ENCODE results near the gene CTNNA3.

CTNNA3 gene

GRCh38 chr10:67665491-67665890, 30.5 kb downstream of the CTNNA3 start:
- no peak for DNase-seq (ENCODE audit: low spot score)

DNA sequence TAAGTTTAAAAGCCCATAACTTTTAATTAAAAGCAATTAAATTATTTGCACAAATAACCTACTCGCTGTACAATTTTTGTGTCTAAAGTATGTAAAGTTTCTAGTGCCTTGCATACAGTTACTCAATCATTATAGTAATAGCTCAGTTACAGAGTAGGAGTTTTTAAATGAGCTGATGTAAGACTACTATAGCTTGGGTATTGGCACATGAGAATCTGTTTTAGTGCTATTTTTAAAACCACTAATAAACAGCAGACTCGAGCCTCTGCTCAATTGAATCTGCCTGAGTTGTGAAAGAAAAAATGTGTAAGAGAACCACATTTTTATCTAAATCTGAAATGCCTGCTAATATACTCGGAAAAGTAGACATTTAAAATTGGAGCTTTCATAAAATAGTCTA, 31.1 kb downstream of the CTNNA3 start:
- DNase-seq (ENCODE audit: low spot score): no peak

DNA sequence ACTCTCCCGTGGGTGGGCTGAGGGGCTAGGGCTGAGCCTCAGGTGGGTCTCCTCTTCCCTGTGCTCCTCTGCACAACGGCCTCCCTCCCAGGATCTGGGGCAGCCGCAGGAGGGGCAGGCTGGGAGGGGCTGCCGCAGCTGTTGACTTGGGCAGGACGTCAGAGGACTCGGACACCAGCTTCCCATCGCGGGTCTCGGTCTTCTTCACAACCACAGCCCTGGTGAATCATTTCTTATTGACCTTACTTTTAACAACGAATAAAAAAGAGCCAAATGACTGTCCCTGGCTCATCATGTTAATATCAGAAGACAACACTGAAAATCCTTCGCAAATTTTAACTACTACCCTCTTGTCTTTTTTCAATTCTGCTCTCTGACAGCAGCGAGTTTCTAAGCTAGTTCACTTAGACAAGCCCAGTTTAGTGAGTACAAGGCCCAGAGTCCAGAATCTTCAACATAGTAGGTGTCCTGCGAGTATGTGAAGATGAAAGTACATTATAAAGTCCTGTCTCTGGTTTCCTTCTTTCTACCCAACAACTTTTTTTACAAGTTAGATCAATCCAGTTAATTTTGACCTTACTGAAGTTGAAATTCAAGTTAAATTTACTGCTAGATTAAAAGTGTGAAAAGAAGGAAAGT, 32.4 kb downstream of the CTNNA3 start:
- no peak for DNase-seq (ENCODE audit: low spot score)

DNA sequence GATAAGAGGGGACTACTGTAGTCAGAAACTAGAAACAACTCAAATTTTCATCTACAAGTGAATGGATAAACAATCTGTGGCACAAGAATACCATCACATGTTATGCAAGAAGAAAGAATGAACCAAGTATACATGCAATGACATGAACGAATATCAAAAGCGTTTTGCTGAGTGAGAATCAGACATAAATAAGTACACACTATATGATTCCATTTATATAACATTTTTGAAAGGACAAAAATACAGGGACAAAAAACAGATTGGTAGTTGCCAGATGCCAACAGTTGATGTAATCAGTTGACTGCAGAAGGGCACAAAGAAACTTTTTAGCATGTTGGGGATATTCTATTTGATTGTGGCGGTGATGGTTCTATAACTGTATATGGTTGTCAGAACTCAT, 33.6 kb downstream of the CTNNA3 start:
- no peak for DNase-seq (ENCODE audit: low spot score)

DNA sequence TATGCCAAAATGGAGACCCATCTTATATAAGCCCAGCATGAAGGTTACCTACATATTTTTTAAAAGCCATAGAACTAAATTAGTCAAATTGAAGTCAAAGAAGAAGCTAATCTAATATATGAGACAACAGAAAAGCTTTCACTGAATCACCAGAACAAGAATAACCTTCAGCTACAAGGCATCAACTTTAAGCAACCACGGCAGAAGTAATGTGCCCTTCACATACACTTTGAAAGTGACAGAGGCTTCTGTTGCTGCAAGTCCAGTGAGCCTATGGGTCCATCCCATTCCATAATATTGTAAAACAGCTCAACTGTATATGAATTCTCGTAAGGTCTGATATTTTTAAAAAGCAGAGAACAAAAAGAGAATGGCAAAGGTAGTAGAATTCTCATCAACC, 36.5 kb downstream of the CTNNA3 start:
- DNase-seq (ENCODE audit: low spot score): no peak

- DNase-seq (ENCODE audit: low spot score): no peak
Measured at GRCh38 chr10:67657775-67658174, 38.2 kb downstream of the CTNNA3 start.

DNA sequence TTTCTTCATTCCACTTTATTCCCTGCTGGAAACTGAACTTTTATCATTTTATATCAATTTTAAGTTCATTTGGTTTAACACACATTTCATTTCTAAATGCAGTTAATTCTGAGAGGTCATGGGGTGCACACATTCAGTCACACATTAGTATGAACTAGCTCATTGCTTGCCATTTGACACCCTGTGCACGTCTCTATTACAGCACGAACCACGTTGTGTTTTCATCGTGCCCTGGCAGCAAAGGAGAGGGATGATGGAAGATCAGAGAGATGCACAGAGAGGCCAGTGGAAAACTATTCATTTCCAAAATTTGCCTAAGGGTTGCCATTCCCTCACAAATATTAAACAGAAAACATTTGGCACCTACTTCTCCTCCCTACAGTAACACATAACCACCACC, 45.4 kb downstream of the CTNNA3 start:
- no peak for DNase-seq (ENCODE audit: low spot score)

- DNase-seq (ENCODE audit: low spot score): no peak
Measured at GRCh38 chr10:67648613-67649229, 47.3 kb downstream of the CTNNA3 start.

DNA sequence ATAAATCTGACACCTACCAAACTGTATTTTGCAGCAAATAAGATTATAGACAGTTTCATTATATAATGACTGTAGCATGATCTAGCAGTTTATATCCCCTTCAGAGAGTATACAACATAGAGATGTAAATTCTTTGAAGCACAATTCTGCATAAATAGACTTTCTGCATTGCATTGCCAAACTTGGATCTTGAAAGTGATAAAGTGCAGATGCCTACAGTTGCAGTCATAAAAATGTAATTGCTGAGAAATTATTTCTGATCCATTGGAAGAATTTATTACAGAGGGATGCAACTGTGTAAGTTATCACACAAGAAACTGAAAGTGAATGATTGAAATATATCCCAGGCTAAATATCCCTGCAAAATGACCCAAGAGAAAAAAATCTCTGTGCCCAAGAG, 65.1 kb downstream of the CTNNA3 start:
- DNase-seq (ENCODE audit: low spot score): no peak

GRCh38 chr10:67629461-67629971, 66.5 kb downstream of the CTNNA3 start:
- no peak for DNase-seq (ENCODE audit: low spot score)

GRCh38 chr10:67622984-67623383, 73.0 kb downstream of the CTNNA3 start:
- no peak for DNase-seq (ENCODE audit: low spot score)

GRCh38 chr10:67622511-67622910, 73.5 kb downstream of the CTNNA3 start:
- no peak for DNase-seq (ENCODE audit: low spot score)

GRCh38 chr10:67621834-67622233, 74.2 kb downstream of the CTNNA3 start:
- DNase-seq (ENCODE audit: low spot score): no peak

DNA sequence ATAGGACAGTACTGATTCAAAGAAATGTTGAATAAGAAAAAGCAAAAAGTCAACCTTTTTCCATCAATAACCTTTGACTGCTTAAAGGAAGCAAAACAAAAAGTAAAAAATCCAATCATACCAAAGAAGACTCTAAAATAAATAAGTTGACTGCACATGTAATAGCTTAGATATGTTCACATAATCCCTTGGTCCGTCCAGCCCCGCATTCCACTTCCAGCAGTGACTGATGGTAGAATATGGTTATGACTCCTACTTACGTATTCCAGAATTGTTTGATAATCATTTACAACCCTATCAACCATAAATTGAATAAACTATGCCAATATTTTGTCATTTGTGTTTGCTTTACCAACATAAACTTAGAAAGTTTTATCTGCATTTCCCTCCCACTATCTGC, 77.9 kb downstream of the CTNNA3 start:
- DNase-seq (ENCODE audit: low spot score): no peak

DNA sequence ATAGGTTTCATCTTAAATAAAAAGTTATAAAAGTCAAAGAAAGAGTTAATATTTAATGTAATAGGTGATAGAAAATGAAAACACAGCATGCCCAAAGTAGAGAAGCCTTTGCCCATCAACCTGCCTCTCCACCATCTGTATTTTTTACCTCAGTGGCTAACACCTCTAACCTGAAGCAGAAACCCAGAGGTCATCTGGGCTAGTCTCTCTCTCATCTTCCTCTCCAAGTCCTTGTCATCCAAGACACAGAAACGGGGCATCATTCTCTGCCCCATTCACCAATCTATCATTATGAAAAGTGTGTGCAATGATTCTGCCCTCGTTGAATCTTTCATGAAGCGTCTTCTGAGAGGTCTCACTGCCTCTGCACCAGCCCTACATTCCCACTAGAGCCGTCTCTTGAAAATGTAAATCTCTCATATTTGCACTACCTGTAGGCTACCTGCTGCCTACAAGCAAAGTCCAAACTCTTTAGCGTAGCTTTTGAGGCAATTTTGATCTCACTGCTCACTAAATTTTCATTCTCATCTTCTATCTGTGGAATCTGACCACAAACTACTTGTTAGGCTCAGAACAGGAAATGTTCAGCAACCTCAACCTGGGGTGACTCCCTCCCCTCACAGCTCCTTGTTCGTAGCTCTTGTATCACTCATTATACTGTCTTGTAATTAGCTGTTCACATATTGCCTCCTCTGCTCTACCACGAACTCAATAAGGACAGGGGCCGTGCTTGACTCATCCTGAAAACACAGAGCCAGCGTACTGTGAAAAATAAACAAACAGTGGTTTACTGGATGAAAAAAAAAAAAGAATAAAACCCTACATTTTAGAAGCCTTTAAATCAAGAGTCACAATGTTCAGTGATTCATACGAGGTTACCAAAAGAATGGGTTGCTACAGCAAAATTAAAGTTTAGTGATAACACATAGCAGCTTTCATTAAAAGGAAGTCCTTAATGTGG, 83.1 kb downstream of the CTNNA3 start:
- DNase-seq (ENCODE audit: low spot score): peak; percentile 83

DNA sequence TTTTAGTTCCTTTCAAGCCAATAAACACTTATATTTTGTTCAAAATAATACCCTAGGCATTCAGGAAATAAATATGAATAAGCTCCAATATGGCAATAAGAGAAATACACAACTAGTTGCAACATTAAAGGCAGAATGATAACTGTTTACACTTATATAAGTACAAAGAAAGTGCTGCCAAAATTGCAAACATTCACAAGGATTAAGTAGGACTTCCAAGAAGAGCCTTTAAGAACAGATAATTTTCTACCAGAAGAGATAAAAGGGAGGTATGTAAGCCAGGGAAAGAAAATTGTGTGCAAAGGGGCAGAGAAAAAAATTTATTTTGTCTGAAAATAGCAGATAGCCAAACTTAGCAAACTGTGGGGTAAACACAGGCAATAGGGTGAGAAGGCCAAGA, 83.8 kb downstream of the CTNNA3 start:
- no peak for DNase-seq (ENCODE audit: low spot score)

GRCh38 chr10:67609996-67610793, 85.8 kb downstream of the CTNNA3 start:
- DNase-seq (ENCODE audit: low spot score): no peak

GRCh38 chr10:67608001-67608400, 88.0 kb downstream of the CTNNA3 start:
- DNase-seq (ENCODE audit: low spot score): no peak

- DNase-seq (ENCODE audit: low spot score): no peak
Measured at GRCh38 chr10:67607472-67607871, 88.5 kb downstream of the CTNNA3 start.

- no peak for DNase-seq (ENCODE audit: low spot score)
Measured at GRCh38 chr10:67606572-67606971, 89.4 kb downstream of the CTNNA3 start.

GRCh38 chr10:67603701-67604100, 92.3 kb downstream of the CTNNA3 start:
- DNase-seq (ENCODE audit: low spot score): no peak

DNA sequence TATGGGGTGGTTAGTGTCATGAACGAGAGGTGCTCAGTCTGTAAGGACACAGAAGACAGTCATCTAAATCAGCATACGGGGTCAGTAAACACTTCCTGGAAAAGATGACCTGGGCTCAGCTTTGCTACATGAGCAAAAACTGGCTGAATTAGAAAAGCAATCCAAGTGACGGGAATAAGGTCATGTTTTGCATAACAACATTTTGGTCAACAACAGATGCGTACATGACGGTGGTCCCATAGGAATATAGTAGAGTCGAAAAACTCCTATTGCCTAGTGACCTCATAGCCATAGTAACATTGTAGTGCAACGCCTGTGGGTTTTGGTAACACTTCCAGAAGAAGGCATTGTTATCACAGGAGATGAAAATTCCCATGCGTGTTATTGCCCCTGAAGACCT, 92.9 kb downstream of the CTNNA3 start:
- DNase-seq (ENCODE audit: low spot score): no peak
